ENCODE measurements around the gene USP9X.
A peak's percentile ranks its signal among the peaks of the same experiment; 100 is the strongest.

Gene USP9X

DNA sequence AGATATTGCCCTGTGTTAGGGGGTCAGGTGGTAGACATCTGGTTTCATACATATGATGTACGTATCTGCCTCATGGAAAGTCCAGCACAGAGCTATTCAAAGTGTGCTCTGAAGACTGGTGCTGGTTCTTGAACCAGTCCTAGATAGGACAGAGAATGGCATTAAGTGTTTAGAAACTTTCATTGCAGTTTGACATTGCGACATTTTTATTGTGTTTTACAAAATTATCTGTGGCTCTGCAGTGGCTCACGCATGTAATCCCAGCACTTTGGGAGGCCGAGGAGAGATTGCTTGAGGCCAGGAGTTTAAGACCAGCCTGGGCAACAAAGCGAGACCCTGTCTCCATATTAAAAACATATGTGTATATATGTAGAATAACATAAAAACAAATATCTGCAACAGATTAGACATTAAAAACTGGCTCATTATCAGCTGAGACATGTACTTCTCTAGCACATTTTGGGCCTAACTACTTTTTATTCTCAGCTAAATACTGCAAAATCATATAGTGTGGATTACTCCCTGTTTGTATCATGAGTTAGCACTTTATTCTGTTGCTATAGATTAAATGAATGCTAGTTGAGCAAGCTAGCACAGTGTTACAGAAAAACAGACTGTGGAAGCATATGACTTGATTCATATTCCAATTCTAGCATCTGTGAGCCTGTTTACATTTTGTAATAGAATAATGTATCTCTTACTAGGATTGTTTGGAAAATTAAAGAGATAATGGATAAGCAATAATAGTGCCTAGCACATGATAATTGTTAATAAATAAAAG, 57.1 kb downstream of the USP9X start:
- Histone ChIP-seq H3K4me3 (replicated peaks; ENCODE audit: insufficient read depth, low read length) (no peak overlapping the region), H3K27me3 (ENCODE audit: insufficient read depth, poor library complexity, severe bottlenecking) (no peaks in the 10 kb centered on the region), H3K27ac (replicated peaks) (no peak overlapping the region)
- peak in 1 of 2 experiments; percentile 10 for DNase-seq (ENCODE audit: low read depth in 1 of 2, low spot score in 1 of 2)
- no peak for TF ChIP-seq GABPA (IDR thresholded peaks at IDR 0.05; ENCODE audit: low read depth)
- no peak for TF ChIP-seq SPI1 (IDR thresholded peaks at IDR 0.05; ENCODE audit: borderline replicate concordance, low read depth)
- TF ChIP-seq, protein P1, sequence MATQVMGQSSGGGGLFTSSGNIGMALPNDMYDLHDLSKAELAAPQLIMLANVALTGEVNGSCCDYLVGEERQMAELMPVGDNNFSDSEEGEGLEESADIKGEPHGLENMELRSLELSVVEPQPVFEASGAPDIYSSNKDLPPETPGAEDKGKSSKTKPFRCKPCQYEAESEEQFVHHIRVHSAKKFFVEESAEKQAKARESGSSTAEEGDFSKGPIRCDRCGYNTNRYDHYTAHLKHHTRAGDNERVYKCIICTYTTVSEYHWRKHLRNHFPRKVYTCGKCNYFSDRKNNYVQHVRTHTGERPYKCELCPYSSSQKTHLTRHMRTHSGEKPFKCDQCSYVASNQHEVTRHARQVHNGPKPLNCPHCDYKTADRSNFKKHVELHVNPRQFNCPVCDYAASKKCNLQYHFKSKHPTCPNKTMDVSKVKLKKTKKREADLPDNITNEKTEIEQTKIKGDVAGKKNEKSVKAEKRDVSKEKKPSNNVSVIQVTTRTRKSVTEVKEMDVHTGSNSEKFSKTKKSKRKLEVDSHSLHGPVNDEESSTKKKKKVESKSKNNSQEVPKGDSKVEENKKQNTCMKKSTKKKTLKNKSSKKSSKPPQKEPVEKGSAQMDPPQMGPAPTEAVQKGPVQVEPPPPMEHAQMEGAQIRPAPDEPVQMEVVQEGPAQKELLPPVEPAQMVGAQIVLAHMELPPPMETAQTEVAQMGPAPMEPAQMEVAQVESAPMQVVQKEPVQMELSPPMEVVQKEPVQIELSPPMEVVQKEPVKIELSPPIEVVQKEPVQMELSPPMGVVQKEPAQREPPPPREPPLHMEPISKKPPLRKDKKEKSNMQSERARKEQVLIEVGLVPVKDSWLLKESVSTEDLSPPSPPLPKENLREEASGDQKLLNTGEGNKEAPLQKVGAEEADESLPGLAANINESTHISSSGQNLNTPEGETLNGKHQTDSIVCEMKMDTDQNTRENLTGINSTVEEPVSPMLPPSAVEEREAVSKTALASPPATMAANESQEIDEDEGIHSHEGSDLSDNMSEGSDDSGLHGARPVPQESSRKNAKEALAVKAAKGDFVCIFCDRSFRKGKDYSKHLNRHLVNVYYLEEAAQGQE (IDR thresholded peaks at IDR 0.05; ENCODE audit: insufficient replicate concordance, low read depth) = no peak
- TF ChIP-seq, protein P2, sequence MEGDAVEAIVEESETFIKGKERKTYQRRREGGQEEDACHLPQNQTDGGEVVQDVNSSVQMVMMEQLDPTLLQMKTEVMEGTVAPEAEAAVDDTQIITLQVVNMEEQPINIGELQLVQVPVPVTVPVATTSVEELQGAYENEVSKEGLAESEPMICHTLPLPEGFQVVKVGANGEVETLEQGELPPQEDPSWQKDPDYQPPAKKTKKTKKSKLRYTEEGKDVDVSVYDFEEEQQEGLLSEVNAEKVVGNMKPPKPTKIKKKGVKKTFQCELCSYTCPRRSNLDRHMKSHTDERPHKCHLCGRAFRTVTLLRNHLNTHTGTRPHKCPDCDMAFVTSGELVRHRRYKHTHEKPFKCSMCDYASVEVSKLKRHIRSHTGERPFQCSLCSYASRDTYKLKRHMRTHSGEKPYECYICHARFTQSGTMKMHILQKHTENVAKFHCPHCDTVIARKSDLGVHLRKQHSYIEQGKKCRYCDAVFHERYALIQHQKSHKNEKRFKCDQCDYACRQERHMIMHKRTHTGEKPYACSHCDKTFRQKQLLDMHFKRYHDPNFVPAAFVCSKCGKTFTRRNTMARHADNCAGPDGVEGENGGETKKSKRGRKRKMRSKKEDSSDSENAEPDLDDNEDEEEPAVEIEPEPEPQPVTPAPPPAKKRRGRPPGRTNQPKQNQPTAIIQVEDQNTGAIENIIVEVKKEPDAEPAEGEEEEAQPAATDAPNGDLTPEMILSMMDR (IDR thresholded peaks at IDR 0.05; ENCODE audit: insufficient read depth, low read length) = no peak
- no peak for TF ChIP-seq POLR2AphosphoS5 (IDR thresholded peaks at IDR 0.05; ENCODE audit: low read depth)

DNA sequence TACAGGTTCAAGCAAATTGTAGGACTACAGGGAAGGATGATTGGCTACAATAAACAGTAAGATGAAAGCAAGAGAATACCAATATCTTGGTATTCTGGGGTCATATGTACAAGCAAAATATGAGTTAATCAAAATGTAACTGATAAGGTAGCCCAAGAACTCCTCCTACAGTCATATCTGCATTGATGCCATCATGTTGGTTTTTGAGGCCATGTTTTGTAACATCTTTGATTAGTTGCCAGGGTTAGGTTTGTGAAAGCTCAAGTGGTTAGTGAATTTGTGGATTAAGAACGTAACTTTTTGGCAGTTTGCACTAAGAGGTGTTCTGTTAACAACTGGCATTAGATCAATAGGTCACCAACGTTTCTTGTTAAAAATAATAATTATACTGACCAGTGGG, 59.6 kb downstream of the USP9X start:
- no peak overlapping the region for H3K4me3 ChIP-seq (replicated peaks; ENCODE audit: insufficient read depth, low read length)
- DNase-seq (ENCODE audit: low read depth in 1 of 2, low spot score in 1 of 2) = no peak
- H3K27ac ChIP-seq (replicated peaks) = no peak overlapping the region
- TF ChIP-seq, protein P1 (IDR thresholded peaks at IDR 0.05; ENCODE audit: insufficient replicate concordance, low read depth) = no peak
- TF ChIP-seq, protein P2 (IDR thresholded peaks at IDR 0.05; ENCODE audit: insufficient read depth, low read length) = no peak
- no peak for TF ChIP-seq SPI1 (IDR thresholded peaks at IDR 0.05; ENCODE audit: borderline replicate concordance, low read depth)
- no peak for TF ChIP-seq GABPA (IDR thresholded peaks at IDR 0.05; ENCODE audit: low read depth)
- no peak for TF ChIP-seq POLR2AphosphoS5 (IDR thresholded peaks at IDR 0.05; ENCODE audit: low read depth)
- H3K27me3 ChIP-seq (ENCODE audit: insufficient read depth, poor library complexity, severe bottlenecking) = no peaks in the 10 kb centered on the region

DNA sequence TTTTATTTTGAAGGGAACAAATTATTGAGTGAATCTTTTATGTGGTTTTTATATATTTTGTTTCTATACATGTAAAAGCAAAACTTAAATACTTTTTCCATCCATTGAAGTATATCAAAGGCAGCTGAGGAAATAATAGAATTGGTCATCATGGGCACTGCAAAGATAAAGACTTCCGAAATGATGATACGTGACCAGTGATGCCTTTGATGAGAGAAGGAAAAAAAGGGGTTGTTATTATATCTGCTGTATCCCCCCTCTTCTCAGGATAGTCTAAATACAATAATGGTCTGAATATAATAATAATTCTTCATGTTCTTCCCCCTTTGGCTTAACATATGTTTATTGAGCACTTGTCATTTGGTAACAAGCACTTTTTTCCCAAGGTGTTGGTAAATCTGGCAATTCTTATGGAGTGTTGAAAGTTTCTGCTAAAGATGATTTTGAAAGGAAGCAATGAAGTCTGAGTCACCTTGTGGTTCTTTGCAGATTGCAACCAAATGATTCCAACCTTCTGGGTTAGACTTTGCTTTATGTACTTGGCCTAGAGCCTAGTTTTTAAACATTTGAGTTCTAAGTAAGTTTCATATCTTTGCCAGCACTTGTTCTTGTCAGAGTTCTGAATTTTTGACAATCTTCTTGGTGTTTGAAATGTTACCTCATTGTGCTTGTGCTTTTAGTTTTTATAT, 60.8 kb downstream of the USP9X start:
- Histone ChIP-seq H3K27ac (replicated peaks) (no peak overlapping the region), H3K27me3 (ENCODE audit: insufficient read depth, poor library complexity, severe bottlenecking) (no peaks in the 10 kb centered on the region), H3K4me3 (replicated peaks; ENCODE audit: insufficient read depth, low read length) (no peak overlapping the region)
- TF ChIP-seq POLR2AphosphoS5 (IDR thresholded peaks at IDR 0.05; ENCODE audit: low read depth) (no peak), GABPA (IDR thresholded peaks at IDR 0.05; ENCODE audit: low read depth) (no peak), SPI1 (IDR thresholded peaks at IDR 0.05; ENCODE audit: borderline replicate concordance, low read depth) (no peak)
- TF ChIP-seq, protein P2 (IDR thresholded peaks at IDR 0.05; ENCODE audit: insufficient read depth, low read length) = no peak
- TF ChIP-seq, protein P1 (IDR thresholded peaks at IDR 0.05; ENCODE audit: insufficient replicate concordance, low read depth) = no peak
- DNase-seq (ENCODE audit: low read depth in 1 of 2, low spot score in 1 of 2) = peak in 1 of 2 experiments; percentile 7

Measured in HL-60 (cell line).